Gastroesophageal sphincter (tissue), 3 donors: ENCODE results near the gene GNAI1.

ENCODE experiments used
- EP300 ChIP-seq: sonication (generic); formaldehyde crosslinking; IDR thresholded peaks from one replicate; pipeline ENCODE4 v1.6.1; 2017; ENCODE audit warnings: antibody characterized with exemption, mild to moderate bottlenecking
- POLR2A ChIP-seq, 2 donors: fragments of 450-650 bp; IDR thresholded peaks; one replicate each; pipeline ENCODE4 v1.6.1; 2017; ENCODE audit warnings: antibody characterized with exemption in 2 of 2, mild to moderate bottlenecking in 2 of 2, moderate library complexity in 1 of 2
- POLR2AphosphoS5 ChIP-seq: sonication (generic); formaldehyde crosslinking; IDR thresholded peaks from one replicate; pipeline ENCODE4 v1.6.1; 2017; ENCODE audit warnings: antibody characterized with exemption
- TF ChIP-seq, protein P1 (sequence below), 4 experiments: fragments of 200-600 bp in 2 of 4; fragments of 450-650 bp in 2 of 4; sonication (generic) in 1 of 4; IDR thresholded peaks; one replicate each; pipeline ENCODE4 v1.5.1; 2017 to 2019; ENCODE audit warnings: antibody characterized with exemption in 4 of 4, mild to moderate bottlenecking in 2 of 4, moderate library complexity in 2 of 4

- TF ChIP-seq, protein P1, sequence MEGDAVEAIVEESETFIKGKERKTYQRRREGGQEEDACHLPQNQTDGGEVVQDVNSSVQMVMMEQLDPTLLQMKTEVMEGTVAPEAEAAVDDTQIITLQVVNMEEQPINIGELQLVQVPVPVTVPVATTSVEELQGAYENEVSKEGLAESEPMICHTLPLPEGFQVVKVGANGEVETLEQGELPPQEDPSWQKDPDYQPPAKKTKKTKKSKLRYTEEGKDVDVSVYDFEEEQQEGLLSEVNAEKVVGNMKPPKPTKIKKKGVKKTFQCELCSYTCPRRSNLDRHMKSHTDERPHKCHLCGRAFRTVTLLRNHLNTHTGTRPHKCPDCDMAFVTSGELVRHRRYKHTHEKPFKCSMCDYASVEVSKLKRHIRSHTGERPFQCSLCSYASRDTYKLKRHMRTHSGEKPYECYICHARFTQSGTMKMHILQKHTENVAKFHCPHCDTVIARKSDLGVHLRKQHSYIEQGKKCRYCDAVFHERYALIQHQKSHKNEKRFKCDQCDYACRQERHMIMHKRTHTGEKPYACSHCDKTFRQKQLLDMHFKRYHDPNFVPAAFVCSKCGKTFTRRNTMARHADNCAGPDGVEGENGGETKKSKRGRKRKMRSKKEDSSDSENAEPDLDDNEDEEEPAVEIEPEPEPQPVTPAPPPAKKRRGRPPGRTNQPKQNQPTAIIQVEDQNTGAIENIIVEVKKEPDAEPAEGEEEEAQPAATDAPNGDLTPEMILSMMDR (IDR thresholded peaks at IDR 0.05), result no peak
- no peak for TF ChIP-seq POLR2A (IDR thresholded peaks at IDR 0.05)
- TF ChIP-seq POLR2AphosphoS5, result no peak
- no peak for TF ChIP-seq EP300
Measured at GRCh38 chr7:80249184-80249583, 114.6 kb downstream of the GNAI1 start.
